Stimulated activated CD4-positive, alpha-beta T cell treated with anti-CD3 and anti-CD28 coated beads, TNF-alpha, amount 100 ng/mL, for 24 hours (primary cell): ENCODE measurements around the gene IL32.

Experiments used
- DNase-seq, 3 experiments: peaks; one replicate each; pipeline ENCODE4 v3.0.0-alpha.2; 2020; ENCODE audit warnings: low read depth in 3 of 3

IL32 gene, protein sequence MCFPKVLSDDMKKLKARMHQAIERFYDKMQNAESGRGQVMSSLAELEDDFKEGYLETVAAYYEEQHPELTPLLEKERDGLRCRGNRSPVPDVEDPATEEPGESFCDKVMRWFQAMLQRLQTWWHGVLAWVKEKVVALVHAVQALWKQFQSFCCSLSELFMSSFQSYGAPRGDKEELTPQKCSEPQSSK

GRCh38 chr16:3065069-3065741, at the start of gene IL32:
TSS of gene IL32 (plus strand) at chr16:3065640. CDS start at chr16:3065812, 172 bp downstream.
- peak in 2 of 3 experiments; percentile 61 to 78 for DNase-seq

DNA sequence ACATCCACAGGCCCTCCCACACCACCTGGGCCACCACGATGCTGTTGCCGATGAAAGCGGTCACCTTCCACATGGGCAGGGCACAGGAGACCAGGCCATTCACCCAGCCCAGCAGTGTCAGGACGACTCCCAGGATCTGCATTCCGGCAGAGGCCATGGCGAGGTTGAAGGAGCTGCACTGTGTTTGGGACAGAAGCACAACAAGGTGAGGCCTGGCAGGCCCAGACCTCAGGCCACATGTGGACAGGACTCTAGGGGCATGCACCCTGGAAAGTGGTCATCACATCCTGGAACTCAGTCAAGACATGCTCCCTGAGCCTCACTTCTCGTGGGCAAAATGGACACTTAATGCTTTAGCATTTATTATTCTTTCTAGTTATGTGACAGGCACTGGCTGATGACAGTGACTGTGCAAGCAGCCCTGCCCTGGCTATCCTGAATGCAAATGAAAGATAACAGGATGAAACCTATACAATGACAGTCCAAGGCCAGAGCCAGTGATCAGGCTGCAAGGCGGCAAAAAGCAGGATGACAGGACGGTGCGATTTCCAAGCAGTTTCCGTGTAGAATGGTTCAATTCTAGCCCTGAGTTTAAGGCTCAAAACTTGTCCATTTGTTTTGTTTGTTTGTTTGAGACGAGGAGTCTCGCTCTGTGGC, 49.4 kb upstream of the IL32 start:
- DNase-seq = no peak

DNA sequence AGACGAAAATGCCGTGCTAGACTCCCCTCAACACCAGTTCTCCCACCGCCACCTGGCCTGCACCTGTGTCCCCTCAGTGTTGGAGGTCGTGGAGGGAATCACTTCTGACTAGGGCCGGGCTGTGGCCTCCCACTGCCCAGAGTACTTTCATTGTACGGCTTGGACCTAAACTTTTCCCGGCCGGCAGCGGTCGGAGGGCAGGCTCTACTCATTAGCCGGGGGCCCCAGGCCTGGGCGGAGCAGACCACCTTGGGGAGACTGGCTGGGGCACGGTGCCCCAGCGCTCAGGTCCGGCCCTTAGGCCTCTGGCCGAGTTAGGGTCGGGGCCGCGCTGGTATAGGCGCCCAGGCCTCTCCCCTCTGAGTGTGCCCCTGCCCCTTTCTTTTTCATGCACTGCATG, 48.1 kb upstream of the IL32 start:
- DNase-seq = no peak

DNA sequence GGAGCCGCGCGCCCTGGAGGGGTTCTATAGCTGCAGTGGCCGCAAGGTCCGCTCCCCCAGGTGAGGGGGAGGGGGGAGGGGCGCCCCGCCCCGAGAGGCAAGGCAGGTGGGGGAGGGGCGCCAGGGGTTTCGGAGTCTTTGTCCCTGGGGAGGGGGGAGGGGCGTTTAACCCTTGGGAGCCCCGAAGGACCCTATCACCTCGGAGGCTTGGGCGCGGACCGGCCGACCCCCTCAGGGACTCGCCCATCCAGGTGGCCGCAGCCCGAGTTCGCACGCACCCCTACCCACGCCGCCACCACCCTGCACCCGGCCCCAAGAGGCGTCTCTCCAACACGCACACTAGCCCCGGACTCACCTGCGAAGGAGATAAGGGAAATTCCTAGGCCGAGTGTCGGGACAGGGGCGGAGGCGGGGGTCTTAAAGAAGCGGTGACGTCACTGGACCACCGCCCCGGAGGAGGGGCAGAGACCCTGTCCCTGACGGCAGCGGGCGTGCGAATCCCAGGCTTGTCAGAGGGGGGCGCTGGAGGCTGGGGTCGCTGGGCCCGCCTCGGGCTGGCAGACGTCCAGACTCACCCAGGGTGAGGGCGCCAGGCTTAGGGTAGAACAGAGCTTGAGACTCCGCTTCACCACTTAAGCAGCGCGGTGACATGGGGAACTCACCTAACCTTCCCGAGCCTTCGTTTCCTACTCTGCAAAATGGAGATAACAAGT, 47.5 kb upstream of the IL32 start, which contains the start of gene CLDN6:
Gene CLDN6 (minus strand): TSS at position 390 of the 713 bp plus-strand sequence. CDS start 2,162 bp downstream, outside the sequence.
- DNase-seq = peak in 1 of 3 experiments; percentile 37

DNA sequence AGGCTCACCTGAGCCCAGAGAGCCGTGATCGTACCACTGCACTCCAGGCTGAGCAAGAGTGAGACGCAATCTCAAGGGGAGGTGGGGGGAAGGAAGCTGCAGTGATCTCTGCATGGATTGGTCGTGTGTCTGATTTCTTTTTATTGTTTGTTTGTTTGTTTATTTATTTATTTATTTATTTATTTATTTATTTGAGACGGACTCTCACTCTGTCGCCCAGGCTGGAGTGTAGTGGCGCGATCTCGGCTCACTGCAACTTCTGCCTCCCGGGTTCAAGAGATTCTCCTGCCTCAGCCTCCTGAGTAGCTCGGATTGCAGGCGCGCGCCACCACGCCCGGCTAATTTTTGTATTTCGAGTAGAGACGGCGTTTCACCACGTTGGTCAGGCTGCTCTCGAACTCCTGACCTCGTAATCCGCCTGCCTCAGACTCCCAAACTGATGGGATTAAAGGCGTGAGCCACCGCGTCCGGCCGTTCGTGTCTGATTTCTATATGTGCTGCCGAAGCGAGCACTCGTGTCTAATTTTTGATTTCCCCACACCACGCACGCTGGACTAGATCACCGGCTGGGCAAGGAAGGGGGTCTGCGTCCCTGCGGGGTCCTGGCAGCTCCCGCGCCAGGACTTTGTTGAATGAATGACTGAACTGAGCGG, 45.7 kb upstream of the IL32 start:
- DNase-seq = no peak

DNA sequence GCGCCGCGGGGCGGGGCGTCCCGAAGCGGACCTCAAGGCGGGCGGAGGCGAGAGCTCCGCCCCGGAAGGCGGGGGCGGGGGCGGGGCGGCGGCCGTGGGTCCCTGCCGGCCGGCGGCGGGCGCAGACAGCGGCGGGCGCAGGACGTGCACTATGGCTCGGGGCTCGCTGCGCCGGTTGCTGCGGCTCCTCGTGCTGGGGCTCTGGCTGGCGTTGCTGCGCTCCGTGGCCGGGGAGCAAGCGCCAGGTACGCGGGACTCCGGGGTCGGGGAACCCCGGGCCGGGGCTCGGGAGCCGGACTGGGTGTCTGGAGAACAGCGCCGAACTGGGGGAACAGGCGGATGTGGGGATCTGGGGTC, 45.2 kb upstream of the IL32 start, which contains the start of gene TNFRSF12A:
Gene TNFRSF12A (plus strand): TSS at position 122 of the 357 bp plus-strand sequence. CDS start 30 bp downstream, at position 152.
- peak in 1 of 3 experiments; percentile 71 for DNase-seq

DNA sequence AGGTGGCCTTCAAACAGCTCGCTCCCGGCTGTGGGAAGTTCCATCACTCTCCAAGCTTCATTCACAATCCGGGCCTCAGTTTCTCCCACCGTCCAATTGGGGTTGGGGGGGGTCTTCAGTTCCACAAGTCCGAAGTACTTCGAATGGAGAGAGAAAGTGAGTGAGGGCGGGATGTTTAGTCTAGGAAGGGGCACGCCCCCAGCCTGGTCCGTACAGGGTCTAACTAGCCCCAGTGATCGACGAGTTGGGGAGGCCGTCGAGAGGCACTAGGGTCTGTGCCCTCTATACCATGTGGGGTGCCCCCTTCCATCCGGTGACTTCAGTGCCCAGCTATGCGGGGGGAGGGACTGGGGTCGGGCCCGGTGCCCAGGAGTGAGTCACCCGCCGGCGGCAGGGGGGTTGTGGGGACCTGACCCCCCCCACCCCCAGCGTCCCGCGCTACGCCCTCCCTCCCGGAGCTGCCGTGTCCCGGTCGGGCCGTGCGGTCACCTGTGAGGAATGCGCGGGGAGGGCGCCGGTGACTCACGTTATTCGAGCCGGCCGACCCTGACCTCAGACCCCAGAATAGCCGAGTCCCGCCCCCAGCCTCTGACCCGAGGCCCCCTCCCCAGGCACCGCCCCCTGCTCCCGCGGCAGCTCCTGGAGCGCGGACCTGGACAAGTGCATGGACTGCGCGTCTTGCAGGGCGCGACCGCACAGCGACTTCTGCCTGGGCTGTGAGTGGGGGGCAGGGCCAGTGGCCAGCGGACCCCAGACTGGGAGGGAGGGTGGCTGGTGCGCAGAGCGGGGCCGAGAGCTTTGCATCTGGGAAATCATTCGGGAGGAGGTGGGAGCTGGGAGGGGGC, 44.6 kb upstream of the IL32 start:
- peak in 1 of 3 experiments; percentile 50 for DNase-seq

GRCh38 chr16:3021449-3022207, 43.8 kb upstream of the IL32 start:
- DNase-seq = peak; percentile 65 to 92 (median 79)

DNA sequence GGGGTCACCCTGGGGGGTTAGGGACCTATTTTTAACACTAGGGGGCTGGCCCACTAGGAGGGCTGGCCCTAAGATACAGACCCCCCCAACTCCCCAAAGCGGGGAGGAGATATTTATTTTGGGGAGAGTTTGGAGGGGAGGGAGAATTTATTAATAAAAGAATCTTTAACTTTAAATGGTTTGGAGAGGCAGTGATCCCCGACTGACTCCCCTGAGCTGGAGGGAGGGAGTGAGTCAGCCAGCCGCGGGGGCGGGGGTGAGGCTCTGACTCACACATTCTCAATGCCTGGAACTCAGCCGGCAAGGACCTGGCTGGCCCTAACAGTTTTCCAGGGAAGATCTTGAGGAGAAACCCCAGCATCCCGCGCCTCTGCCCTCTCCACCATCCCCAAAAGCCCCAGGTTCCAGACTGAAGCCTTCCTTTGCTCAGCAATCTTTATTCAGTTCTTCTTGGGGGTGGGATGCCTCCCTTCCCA, 43.2 kb upstream of the IL32 start:
- DNase-seq = peak; percentile 80 to 92 (median 81)

GRCh38 chr16:3022684-3023414, 42.6 kb upstream of the IL32 start:
- peak in 1 of 3 experiments; percentile 14 for DNase-seq

GRCh38 chr16:3023415-3023668, 42.1 kb upstream of the IL32 start:
- DNase-seq = peak in 1 of 3 experiments; percentile 14

- peak; percentile 90 to 97 (median 94) for DNase-seq
Observed at GRCh38 chr16:3023669-3024478, 41.6 kb upstream of the IL32 start, which contains the start of the genes HCFC1R1 and THOC6. TSS of gene HCFC1R1 (minus strand) at chr16:3023942. CDS start at chr16:3023941, 1 bp downstream. TSS of gene THOC6 (plus strand) at chr16:3024035. CDS start at chr16:3024327, 292 bp downstream.

DNA sequence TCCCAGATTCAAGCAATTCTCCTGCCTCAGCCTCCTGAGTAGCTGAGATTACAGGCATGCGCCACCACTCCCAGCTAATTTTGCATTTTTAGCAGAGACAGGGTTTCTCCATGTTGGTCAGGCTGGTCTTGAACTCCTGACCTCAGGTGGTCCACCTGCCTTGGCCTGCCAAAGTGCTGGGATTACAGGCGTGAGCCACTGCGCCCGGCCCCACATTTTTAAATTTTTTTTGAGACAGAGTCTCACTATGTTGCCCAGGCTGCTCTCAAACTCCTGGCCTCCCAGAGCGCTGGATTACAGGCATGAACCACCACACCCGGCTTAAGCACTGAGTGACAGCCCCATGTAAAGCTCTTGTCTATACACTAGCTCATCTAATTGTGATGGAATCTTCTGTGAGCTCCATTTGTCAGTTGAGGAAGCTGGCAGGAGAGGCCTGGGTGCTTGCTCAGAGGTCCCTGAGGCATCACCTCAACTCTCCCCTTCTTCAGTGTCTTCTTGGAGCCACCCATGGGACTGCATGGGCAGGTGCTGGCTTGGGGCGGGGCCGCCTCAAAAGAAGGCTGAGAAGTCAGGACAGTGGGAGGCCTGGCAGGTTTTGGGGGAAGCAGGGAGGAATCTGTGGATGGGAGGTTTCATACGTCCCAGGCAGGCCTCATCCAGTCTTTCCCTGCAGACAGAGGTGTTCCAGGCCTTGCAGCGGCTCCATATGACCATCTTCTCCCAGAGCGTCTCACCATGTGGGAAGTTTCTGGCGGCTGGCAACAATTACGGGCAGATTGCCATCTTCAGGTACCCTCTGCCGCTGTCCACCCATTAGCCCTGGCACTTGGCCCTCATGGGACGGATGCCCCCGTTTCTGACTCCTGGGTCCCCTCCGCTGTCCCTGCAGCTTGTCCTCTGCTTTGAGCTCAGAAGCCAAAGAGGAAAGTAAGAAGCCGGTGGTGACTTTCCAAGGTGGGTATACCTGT, 40.1 kb upstream of the IL32 start:
- DNase-seq = no peak

- DNase-seq = no peak
Observed at GRCh38 chr16:3026003-3026378, 39.4 kb upstream of the IL32 start.

DNA sequence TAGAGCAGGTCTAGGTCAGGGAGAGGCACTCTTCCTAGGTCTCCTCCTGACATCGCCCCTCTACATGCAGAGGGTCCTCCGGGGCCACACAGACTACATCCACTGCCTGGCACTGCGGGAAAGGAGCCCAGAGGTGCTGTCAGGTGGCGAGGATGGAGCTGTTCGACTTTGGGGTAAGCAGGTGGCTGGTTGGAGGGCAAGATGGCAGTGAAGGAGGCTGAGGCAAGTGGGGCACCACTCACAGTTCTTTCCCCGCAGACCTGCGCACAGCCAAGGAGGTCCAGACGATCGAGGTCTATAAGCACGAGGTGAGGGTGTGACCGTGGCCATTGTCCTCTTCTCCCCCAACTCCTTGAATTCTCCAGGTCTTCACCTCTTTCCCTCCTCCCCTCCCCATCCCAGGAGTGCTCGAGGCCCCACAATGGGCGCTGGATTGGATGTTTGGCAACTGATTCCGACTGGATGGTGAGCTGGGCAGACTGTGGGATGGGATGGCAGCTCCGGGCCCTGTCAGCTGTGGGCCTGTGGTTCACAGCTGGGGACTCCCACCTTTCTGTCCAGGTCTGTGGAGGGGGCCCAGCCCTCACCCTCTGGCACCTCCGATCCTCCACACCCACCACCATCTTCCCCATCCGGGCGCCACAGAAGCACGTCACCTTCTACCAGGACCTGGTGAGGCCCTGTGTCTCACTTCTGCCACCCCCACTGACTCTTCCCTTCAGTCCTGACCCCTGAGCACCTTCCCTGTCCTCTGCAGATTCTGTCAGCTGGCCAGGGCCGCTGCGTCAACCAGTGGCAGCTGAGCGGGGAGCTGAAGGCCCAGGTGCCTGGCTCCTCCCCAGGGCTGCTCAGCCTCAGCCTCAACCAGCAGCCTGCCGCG, 38.6 kb upstream of the IL32 start:
- DNase-seq = no peak

DNA sequence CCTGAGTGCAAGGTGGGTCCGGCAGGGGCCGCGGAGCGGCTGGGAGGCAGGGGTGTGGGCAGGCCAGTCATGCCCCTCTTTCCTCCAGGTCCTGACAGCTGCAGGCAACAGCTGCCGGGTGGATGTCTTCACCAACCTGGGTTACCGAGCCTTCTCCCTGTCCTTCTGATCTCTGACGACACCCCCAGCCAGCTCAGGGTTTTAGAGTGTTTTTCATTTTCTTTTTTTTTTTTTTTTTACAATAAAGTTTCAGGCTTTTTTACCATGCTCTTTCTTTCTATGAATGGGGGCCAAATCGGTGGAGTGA, 38.0 kb upstream of the IL32 start:
- no peak for DNase-seq
